Measurements from ENCODE around the gene SMARCA5.
A peak's percentile ranks its signal among the peaks of the same experiment; 100 is the strongest.
"Not testable (repeated sequence)": the region's sequence is repeated elsewhere in the genome, so short reads cannot be mapped to it uniquely, and the experiment has no call there.

The SMARCA5 gene

DNA sequence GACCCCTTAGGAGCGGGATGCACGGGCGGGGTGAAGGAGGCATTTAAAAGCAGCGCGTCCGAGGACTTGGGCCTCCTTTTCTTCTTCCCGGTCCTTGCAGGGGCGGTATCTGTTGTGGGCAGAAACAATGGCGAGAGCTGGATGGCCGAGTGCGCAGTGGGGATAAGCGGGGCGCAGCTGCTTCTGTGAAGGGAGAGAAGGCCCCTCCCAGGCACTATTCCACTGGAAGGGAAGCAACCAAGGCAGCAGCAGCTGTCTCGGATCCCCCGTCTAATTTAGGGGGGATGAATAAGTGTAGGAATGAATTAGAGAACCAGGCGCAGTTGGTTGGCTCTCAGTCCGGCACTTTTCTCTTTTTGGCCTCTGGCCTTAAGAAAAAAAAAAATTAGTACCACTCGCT, 995 bp downstream of the SMARCA5 start:
- H3K4me3 ChIP-seq (ENCODE audit: low read depth, low read length) = peak overlapping the region; percentile 91
- TF ChIP-seq, protein P1, sequence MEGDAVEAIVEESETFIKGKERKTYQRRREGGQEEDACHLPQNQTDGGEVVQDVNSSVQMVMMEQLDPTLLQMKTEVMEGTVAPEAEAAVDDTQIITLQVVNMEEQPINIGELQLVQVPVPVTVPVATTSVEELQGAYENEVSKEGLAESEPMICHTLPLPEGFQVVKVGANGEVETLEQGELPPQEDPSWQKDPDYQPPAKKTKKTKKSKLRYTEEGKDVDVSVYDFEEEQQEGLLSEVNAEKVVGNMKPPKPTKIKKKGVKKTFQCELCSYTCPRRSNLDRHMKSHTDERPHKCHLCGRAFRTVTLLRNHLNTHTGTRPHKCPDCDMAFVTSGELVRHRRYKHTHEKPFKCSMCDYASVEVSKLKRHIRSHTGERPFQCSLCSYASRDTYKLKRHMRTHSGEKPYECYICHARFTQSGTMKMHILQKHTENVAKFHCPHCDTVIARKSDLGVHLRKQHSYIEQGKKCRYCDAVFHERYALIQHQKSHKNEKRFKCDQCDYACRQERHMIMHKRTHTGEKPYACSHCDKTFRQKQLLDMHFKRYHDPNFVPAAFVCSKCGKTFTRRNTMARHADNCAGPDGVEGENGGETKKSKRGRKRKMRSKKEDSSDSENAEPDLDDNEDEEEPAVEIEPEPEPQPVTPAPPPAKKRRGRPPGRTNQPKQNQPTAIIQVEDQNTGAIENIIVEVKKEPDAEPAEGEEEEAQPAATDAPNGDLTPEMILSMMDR (IDR thresholded peaks at IDR 0.05; ENCODE audit: low read depth, low read length) = no peak

DNA sequence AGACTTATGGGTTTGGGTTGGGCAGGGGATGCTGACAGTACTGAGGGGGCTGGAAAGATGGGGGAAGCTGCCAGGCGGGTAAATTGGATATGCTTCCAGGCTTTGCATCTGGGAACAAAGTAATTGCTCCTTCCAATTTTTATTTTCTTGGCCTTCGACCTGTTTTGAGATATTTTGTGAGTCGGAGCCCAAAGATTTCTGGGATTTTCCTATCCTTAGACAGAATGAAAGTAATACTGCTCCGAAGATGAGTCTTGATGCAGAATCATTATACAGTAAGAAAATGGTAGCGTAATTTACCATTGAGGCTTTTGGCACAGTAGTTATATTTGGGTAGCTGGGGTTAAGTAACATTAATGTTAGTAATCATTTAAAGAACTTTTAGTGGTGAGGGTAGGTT, 1.4 kb downstream of the SMARCA5 start:
- TF ChIP-seq, protein P1 (IDR thresholded peaks at IDR 0.05; ENCODE audit: low read depth, low read length) = no peak
- peak overlapping the region; percentile 91 for H3K4me3 ChIP-seq (ENCODE audit: low read depth, low read length)

DNA sequence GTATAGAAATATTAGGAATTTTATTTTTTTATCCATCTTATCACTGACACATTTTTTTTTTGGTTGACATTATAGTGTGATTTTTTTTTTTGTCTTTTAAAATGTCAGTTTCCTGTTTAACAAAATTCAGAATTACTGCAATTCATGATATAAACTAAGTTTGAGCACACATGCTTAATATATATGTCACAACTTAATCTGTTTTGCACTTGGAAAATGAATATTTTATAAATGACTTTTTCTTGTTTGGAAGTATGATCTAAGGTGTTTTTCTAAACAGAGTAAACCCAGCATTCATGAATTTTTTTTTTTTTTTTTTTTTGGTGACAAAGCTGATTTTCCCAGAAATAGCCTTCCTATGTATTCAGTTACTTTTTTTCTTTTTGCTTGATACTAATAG, 2.4 kb downstream of the SMARCA5 start:
- TF ChIP-seq, protein P1 (IDR thresholded peaks at IDR 0.05; ENCODE audit: low read depth, low read length) = no peak
- H3K4me3 ChIP-seq (ENCODE audit: low read depth, low read length) = peak overlapping the region; percentile 91

DNA sequence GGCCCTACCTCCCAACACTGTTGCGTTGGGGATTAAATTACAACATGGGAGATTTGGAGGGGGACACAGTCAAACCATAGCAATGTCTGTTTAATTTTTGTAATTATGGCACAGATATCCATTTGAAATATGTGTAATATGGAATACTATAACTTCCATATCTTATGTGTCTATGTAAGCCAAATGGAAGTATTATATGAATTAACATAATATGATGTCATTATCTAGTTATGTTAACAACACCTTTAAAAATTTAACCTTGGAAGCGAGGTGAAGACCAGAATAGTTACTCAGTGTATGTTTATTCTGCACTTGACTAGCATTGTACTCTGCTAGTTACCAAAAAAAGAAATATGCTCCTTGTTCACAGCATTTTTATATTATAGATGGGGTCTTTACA, 4.3 kb downstream of the SMARCA5 start:
- no peak overlapping the region for H3K4me3 ChIP-seq (ENCODE audit: low read depth, low read length)
- TF ChIP-seq, protein P1 (IDR thresholded peaks at IDR 0.05; ENCODE audit: low read depth, low read length) = no peak

DNA sequence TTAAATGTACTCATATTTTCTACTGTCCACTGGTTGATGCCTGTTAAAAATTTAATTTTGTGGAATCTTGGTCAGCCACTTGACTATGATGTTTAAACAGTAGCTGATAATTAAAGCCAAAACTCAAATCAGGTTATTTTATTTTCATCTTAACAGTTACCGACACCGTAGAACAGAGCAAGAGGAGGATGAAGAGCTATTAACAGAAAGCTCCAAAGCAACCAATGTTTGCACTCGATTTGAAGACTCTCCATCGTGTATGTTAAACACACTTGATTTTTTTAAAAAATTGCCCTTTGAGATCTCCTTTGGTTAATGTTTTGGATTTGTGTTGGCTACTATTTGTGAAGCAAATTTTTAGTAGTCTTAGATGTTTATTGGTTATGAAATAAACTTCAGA, 10.7 kb downstream of the SMARCA5 start:
- TF ChIP-seq, protein P1 (IDR thresholded peaks at IDR 0.05; ENCODE audit: low read depth, low read length) = no peak
- no peak overlapping the region for H3K4me3 ChIP-seq (ENCODE audit: low read depth, low read length)

DNA sequence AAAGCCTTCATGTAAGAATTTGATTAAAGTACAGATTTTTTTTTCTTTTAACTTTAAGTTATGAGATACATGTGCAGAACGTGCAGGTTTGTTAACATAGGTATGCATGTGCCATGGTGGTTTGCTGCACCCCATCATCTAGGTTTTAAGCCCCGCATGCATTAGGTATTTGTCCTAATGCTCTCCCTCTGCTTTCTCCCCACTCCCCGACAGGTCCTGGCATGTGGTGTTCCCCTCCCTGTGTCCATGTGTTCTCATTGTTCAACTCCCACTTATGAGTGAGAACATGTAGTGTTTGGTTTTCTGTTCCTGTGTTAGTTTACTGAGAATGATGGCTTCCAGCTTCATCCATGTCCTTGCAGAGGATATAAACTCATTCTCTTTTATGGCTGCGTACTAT, 14.5 kb downstream of the SMARCA5 start:
- H3K4me3 ChIP-seq (ENCODE audit: low read depth, low read length) = not testable (repeated sequence)

DNA sequence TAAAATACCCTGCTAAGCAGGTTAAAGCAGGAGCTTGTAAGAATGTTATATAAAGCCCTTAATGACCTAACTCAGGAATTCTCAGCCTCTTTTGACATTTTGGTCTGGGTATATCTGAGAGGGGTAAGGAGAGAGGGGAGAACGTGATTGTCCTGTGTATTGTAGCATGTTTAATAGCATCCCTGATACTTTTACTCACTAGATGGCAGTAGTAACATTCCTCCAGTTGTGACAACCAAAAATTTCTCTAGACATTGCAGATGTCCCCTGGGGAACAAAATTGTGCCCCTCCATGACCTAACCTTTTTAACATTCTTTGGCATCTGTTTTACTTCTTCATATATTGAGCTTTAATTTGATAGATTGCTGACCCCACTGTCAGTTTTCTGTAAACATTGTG, 17.9 kb downstream of the SMARCA5 start:
- TF ChIP-seq, protein P1 (IDR thresholded peaks at IDR 0.05; ENCODE audit: low read depth, low read length) = peak; percentile 18; the same call in 1 of the 2 replicates
- no peak overlapping the region for H3K4me3 ChIP-seq (ENCODE audit: low read depth, low read length)

DNA sequence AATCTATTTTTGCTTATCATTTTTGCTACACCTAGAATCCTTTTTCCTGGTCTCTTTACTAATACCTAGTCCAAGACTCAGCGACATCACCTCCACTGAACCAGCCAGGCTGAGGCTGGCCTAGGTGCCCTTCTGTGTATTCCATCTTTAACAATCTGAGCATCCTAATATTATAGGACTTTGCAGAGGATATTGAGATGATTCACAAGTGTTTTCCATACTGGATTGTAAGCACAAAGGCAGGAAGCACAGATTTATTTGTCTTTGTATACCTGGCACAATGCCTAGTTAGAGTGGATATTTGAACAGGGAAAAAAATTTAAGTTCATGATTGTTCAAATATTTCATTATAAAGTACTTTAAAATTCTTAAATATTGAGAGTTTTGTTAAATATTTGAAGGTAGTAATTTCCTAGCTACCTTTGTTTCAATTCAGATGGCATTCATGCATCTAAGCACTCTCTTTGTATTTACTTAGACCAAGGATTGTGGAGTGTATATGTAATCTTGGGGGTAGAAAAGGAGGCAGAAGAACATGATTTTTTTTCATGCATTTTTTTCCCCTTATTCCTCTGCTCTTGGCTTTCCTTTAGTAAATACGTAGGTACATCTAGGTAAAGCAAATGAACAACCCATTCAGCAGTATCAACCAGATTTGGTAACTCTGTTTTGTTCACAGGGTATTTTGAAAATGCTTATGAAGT, 18.4 kb downstream of the SMARCA5 start:
- H3K4me3 ChIP-seq (ENCODE audit: low read depth, low read length) = no peak overlapping the region
- TF ChIP-seq, protein P1 (IDR thresholded peaks at IDR 0.05; ENCODE audit: low read depth, low read length) = no peak

Measured in WI38 (cell line).